GM23248 (cell line): ENCODE measurements around the gene SEMA3C.

Source experiments
- EZH2 ChIP-seq: fragments of 200-600 bp; sonication (generic); IDR thresholded peaks from 2 replicates; pipeline ENCODE4 v1.6.1; 2018; ENCODE audit warnings: antibody characterized with exemption, mild to moderate bottlenecking; ENCODE audit not compliant: insufficient read depth, poor library complexity, severe bottlenecking
- EZH2phosphoT487 ChIP-seq: fragments of 200-600 bp; sonication (generic); IDR thresholded peaks from 2 replicates; pipeline ENCODE4 v1.6.1; 2018; ENCODE audit warnings: antibody characterized with exemption, moderate library complexity, mild to moderate bottlenecking, low read depth; ENCODE audit not compliant: insufficient read depth

- TF ChIP-seq EZH2 (no peak), EZH2phosphoT487 (no peak)
Measured at GRCh38 chr7:80847895-80848294, 71.0 kb downstream of the SEMA3C start.
